Measurements from ENCODE around the gene GNAI1.

The GNAI1 gene

DNA sequence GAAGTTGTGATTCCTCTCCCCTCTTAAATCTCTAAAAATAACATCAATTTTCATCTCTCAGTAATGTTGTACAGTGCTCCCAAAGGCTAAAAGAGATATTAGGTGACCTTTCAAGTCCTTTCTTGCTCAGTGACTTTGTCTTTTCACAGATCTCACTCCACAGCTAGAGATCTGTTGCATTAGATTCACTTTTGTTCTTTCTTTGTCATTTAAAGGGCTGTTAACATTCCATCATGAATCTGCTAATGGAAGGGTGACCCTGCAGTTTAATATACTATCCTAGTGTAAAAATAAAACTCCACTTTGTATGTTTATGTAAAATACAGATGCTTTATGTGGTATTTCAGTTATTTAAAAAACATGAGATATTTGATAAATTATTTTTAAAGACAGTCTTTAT, 30.5 kb downstream of the GNAI1 start:
- no peak for DNase-seq

DNA sequence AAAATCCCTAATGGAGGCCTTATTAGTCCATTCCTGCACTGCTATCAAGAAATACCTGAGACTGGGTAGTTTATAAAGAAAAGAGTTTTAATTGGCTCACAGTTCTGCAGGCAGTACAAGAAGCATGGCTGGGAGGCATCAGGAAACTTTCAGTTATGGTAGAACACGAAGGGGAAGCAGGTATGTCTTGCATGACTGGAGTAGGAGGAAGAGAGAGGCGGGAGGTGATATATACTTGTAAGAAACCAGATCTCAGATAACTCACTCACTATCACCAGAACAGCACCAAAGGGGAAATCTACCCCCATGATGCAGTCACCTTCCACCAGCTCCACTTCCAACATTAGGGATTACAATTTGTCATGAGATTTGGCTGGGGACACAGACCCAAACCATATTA, 35.8 kb downstream of the GNAI1 start:
- DNase-seq: no peak

DNA sequence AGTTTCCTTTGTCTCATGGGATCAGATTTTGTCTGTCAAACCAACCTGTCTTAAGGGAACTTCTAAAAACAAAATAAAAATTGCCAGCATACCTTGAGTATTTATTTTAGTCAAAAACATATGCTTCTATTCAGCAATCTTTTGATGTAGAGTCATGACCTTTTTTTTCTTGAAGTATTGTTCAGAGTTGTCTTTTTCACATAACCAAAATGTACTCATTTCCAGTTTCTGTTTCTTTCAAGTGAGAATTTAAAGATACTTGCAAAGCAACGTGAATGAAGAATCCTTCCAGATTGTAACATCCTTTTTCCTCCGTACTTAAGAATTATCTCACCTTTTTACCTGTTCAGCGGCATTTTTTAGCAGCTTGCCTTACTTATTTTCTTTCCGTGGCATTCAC, 37.8 kb downstream of the GNAI1 start:
- no peak for DNase-seq

DNA sequence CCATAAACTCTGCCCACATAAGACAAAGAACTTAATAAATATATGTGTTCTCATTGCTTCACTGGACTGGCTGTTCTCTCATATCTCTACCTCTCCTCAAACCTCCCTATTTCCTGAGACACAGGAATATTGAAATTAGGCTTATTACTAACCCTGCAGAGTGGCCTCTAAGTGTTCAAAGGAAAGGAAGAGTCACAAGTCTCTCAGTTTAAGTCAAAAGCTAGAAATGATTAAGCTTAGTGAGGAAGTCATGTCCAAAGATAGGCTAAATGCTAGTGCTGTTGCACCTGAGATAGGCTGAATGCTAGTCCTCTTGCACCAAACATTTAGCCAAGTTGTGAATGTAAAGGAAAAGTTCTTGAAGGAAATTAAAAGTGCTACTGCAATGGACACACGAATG, 41.1 kb downstream of the GNAI1 start:
- DNase-seq: no peak

DNA sequence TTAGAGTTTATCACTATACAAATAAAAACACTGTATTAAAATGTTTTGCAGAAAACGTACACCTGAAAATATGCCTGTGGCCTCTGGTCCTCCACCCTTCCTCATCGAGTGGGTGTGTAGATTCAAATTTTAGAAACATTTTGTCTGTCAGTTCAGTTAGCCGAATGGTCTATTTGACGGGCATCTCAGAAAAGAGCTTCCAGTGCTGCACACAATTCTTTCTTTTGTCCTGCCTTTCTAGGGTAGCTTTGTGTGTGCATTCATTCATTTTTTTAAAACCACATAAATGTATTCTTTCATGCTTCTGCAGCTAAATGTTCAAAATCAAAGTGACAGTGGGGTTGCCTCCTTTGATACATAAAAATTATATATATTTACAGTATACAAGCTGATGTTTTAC, 46.8 kb downstream of the GNAI1 start:
- no peak for DNase-seq

DNA sequence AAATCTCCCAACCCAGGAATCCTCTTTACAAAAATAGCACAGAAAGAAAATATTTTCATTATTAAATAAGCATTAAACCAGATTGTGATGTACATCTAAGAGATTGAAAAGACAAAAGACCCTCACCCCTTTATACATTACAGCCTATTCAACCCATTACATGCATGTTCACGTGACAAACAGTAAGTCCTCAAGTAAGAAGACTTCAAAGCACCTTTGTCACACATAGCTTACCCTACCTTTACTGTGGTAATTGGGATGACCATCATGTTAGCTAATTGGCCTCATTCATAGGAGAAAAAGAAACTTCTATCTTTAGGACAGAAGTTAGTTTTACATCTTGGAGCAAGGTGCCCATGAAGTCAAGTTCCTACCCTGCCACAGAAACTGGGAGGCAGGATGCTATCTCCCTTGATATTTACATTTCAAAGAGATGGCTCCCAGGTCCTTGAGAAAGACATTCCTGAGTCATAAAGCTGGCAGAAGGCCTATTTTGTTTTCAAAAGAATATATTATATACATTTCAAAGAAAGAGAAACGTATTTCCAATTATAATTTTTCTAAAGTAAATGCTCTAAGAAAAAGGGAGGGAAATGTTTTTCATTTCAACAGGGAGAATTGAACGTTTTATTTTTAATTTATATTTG, 48.1 kb downstream of the GNAI1 start:
- DNase-seq: no peak

DNA sequence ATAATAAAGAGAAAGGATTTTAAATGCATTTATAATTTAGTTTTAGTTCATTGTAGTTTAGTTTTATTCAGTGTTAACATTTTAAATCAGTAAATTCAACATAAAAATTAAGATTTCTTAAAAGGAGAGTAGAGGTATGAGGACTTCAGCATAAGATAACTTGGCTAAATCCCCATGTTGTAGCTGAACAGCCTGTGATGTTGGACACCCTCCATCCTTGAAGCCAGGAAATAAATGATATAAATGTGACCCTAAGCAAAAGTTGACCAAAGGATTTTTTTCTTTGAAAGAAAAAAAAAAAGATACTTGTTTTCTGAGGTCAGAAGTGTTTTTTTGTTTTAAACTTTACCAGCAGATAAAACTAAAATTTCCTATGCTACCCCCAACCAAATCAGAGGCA, 48.7 kb downstream of the GNAI1 start:
- no peak for DNase-seq

DNA sequence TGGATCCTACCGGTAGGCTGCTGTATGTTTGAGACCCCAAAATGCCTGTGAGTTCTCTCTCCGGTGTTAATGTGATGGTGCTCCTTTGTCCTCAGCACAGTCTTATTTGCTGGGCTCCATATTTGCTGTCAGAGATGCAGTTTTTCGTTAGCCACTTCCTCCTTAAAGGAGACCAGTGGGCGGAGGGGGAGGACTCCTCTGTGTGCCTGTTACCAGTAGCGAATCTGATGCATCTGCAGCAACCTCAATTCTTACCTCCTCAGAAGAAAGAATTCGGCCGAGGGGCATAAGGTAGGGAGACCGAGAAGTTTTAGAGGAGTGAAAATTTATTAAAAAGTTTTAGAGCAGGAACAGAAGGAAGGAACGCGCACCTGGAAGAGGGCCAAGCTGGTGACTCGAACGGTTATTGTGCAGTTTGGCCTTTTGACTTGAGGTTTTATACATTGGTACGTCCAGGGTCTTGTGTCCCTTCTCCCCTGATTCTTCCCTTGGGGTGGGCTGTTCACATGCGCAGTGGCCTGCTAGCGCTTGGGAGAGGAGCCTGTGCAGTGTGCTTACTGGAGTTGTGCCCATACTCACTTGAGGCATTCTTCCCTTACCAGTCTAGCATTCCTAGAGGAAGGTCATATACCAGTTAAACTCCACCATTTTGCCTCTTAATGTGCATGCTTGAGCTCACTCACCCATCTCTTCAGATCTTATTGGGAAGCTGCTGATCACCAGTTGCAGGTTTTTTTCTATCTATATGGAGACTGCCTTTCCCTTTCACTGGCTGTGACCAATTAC, 49.5 kb downstream of the GNAI1 start:
- no peak for DNase-seq

DNA sequence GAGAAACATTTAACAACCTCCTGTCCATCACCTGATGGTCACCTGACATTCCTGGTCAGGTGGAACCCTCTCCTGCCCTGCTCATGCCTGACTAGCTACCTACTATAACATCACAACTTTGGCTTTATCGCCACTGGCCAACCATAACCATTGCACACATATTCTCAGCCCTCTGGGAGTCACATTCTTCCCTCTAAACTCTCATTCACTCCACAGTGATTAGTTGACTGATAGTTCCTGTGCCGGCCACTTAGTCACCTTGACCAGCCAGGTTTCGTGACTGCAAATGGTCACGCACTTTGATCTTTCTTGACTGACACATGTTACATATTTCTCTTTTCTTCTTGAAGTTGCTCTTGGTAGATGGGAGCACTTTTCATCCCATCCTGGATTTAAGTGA, 50.1 kb downstream of the GNAI1 start:
- no peak for DNase-seq

DNA sequence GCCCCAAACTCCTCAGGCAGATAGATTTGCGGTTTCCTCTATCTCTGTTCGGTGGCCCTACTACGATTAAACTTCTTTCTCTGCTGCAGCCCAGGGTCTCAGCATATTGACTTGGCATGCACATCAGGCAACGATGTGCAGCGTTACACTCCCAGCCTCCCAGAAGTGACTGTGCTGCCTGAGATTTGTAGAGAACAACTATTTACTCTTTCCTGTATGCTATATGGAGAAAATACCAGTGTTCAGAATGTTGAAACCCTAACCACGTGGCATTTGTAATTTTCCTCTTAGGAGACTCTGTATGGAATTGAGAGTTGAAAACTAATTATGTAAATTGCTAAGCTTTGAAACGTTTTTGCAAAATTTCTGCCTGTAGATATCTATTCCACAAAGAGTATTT, 50.9 kb downstream of the GNAI1 start:
- no peak for DNase-seq

DNA sequence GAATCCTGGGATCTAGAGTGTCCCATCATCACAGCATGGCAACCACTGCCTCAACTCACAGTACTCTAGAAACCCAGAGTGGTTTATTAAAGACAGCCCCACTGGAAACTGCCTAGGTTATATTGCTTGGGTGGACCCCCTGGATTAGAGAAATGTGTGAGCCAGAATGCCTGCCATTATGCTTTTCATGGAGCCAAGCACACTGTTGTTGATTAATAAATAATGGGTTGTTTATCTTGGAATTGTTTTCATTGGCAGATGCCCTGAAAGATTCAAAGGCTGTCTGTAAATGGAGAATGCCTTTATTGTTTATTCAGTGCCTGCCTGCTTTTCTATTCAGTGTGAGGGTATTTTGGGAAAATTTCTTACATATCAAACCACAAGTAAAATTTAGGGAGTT, 52.1 kb downstream of the GNAI1 start:
- no peak for DNase-seq

DNA sequence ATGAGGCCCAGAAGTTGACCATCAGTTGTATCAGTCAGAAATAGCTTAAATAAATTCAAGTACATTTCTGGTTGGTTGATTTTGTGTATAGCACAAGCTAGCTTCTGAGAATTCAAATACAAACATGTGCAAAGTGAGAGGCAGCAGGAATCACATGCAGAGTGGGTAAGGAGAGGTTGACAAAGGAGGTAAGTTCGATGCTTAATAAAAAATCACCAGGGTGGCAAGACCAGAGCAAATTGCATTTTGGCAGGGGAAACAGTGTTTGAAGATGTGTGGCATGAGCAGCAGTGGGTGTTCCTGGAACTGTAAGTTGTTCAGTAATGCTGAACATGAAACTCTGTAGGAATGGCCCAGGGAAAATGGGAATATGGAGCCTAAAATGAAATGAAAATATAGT, 52.6 kb downstream of the GNAI1 start:
- DNase-seq: no peak

DNA sequence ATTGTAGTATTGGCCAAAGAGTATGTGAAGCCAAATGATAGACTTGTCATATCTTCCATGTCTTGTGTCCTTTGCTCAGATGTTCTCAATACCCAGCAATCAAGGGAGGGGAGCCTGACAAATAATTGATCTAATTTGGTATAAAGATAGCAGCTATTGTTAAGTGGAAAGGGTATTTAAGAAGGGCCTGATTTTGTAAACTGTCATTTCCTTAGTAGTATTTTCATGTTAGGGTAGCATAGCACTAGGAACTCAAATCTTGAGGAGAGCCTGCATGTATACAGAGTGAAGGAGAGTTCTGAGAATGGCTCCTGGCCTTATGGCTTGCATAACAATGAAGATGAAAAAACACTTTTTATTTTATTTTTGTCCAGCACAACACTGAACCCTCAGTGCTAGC, 53.1 kb downstream of the GNAI1 start:
- DNase-seq: no peak

DNA sequence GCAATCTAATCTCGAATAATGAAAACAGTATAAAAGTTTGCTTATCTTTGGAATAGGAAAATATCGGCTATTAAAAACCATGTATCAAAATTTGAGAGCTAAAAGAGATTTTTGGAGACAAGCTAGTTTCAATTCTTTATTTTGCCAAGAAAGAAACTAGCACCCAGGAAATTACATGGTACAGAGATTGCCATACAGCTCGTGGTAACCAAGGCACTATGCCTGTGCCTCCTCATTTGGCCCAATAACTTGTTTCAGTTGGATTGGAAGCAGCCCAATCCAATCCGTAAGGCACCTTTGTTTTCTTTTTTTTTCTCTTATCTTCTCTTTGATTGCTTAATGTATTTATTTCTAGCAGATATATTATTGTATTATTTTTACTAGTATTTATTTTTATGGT, 55.0 kb downstream of the GNAI1 start:
- DNase-seq: no peak

DNA sequence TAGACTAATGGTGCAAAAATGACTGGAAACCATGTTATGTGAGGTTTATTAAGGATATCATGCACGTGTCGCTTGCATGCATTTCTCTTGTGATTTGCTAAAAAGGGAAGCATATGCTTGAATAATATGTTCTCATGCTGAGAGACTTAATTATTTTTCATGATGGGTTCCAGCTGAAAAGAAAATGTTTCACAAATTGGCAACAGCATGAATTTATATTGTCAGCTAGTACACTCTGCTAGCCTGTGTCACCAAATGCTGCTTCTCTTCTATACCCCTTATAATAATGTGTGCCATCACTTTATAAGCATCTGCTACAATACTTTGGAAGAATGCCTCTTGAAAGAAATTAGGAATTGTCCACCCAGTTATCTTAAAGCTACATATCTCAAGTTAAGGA, 63.0 kb downstream of the GNAI1 start:
- no peak for DNase-seq

DNA sequence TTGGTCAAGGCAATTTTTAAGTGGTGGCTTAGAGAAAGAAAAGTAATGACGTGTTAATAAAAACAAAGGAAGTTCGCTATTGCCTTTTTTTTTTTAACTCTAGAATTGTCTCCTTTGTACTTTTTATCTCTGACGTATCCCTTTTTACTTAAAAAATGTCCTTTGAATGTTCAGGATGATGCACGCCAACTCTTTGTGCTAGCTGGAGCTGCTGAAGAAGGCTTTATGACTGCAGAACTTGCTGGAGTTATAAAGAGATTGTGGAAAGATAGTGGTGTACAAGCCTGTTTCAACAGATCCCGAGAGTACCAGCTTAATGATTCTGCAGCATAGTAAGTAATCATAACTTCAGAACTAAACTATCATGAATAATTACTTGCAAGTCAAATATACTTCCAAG, 64.4 kb downstream of the GNAI1 start:
- no peak for DNase-seq

DNA sequence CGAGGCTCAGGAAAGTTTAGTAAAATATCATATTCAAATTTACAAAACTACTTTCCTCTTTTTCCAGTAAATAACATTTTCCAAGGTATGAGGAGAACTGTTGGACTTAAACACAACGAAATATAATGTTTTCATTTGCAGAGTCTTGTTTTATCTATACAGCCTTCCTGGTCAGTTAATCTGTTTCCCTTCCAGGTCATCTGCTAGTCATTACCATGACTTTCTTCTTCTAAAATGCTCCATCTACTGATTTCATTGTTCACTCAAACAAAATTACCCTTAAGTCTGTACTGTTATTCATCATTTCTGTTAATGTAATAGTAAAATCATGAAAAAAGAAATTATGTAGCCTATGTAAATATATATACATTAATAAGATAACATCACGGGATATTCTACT, 69.8 kb downstream of the GNAI1 start:
- DNase-seq: no peak

DNA sequence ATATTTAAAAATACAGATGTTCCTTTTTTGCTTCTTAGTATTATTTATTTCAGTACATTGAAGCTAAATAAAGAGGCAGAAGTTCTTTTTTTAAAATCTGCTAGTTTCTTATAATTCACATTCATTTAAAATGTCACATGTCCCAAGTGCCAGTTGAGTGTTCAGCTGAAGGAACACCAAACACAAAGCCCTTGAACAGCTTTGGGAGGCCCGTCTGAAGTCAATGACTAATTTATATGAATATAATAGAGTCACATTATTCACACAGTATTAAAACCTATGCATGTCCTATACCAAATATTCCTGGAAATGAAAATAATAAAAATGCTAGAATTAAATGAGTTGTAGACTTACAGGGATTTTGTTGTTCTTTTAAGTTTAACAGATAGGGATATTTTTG, 70.3 kb downstream of the GNAI1 start:
- no peak for DNase-seq

DNA sequence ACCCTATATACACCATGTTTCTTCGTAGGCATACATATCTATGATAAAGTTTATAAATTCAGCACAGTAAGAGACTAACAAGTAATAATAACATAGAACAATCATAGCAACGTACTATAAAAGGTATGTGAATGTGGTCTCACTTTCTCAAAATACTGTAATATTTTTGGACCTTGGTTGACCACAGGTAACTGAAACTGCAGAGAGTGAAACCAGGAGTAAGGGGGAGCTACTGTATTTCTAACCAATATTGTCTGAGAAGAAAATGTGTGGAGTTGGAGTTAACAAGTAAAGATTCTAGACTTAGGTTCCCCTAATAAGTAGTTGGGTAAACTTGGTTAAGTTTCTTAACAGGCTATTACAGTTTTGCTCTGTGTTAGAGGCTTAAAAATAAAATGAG, 72.1 kb downstream of the GNAI1 start:
- DNase-seq: no peak

DNA sequence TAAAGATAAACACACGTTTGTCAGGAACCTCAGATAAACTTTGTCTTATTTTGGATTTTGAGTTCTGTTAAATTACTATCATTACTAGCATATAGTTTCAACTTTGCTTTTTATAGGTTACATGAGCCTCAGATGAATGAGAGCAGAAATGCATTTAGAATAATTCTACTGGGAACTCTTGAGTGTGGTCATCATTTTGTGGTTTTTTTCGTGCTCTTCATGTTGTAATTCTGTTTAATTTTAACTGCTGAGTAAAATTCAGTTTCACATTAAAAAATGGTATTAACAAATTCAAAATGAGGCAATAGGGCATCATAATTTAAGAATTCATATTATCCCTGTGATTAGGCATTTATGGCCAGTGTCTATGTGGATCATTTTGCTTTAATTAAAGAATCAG, 72.9 kb downstream of the GNAI1 start:
- no peak for DNase-seq

DNA sequence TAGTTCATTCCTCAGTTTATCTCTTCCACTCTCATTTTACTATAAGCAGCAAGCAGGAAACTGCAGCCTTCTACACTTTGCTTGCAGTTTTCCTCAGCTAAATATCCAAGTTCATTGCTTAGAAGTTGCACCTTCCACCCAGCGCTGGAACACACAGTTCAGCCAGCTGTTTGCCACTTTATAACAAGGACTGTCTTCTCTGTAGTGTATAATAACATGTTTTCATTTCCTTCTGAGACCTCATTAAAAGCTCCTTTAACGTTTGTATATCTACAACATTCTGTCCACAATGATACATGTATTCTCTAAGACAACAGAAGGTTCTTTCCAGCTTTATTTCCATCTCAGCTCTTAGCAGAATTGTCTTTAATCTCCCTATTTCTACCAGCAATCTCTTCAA, 74.1 kb downstream of the GNAI1 start:
- DNase-seq: no peak

DNA sequence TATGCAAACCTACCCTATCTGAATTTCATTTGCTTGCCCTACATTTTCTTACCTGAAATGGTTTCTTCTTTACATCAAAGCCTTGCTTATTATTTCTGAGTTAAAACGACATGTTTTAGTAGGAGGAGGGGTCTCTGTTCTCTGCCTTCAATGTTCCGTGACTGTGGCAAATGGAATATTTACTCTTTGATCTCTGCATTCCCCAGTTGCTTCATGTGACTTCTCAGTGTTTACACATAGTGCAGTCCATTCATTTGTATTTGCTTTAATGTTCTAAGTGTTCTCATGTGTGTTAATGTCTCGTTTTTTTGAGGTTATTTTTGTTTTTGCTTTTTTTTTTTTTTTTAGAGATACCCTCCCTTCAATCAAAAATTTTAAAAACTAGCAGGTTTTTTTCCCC, 75.8 kb downstream of the GNAI1 start:
- DNase-seq: no peak

DNA sequence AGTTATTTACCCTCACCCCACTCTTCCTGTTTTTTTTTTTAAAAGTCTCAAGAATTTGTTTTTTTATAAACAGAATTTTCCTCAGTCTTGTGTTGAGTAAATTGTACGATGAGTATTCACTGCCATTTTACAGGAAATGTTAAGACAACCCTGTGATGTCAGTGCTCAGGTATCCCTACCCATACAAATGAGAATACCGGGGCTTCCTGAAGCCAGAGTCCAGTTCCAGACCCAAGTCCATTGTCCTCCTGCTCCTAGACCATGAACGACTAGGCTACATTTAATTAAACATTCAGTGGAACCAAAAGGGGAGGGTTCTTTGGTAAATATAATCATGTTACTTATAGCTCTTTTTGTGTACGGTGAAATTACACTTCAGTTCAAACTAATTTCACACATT, 79.2 kb downstream of the GNAI1 start:
- DNase-seq: no peak

DNA sequence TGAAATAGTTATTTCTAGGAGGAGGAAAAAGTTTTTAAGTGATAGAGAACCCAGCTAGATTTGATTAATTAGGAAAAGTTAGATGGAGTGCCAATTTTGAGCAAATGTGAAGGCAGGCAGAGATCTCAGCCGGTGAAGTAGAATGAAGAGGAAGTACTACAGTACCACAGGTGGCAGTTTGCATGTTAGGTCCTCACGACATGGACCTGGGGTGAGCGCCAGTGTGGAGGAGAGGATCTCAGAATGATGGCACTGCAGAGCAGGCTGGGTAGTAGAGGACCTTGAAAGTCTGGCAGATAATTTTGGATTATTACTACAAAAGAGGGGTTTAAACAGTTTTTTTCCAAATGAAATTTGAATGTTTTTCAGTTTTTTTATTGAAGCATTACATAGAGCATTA, 81.1 kb downstream of the GNAI1 start:
- DNase-seq: no peak
